ENCODE data around the gene PCSK9. TPM values are rescaled to one million over a fixed set of nuclear protein-coding genes. Genes with fewer than 3 reads are reported as not detected.

Gene PCSK9
- total RNA-seq, 2 donors from 2014 or later = 0.45 TPM; not detected in 1

DNA sequence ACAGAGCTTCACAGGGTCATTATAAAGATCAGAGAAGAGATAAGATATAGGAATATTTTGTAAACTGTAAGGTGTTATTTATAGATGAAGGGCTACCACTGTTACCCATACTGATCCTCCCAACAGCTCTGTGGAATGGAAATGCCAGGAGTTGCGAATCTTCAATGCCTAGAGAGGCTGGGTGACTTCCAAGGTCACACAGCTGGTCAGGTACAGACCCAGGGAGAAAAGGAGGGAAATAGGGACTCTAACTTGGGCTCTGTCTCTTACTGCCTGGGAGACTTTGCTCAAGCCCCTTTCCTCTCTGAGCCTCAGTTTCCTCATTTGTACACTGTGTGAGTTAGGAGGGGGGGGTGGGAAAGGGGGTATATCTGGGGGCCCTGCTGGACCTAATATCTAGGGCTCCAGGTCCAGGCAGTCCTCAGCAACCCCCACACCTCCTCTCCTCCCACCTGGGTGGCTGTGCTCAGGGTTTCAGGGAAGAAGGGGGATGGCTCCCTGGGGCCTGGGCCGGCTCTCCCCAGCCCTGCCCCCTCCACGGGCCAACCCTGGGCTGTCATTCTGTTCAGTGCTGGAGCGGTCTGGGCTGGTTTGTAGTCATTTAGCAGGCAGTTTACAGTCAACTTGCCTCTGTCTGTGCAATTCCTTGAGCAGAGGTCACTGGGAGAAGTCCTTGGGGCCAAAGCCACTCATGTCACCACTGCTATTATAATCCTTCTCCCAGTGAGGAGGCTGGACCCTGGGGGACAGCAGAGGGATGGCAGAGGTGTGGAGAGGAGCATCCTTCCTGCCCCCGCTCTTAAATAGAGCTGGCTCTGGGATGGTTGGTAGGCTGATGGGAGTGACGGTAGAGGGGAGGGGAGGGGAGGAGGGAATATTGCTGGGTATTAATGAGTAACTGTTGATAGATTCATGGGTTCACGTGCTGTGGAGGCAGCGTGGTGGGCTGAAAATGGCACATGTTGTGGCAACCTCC lies 39.0 kb upstream of the PCSK9 start:
- 77% methylated on average over 8 of the region's 8 CpGs for WGBS

DNA sequence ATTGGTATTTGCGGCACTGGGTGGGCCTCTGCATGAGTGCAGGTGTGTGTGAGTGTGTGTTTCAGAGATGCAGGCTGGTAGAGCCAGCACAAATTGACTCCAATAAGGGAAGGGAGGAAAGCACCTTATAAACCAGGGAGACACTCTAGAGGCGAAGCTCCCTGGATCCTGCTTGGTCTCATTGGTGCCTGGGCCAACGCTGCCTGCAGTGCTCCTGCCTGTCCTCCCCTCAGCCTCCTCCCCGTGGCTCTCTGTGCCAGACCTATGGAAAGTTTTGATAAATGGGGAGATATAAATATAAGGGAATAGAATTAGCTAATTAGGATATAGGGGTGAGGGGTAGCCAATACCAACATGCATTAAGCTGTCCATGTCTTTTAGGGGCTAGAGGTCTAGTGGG lies 38.0 kb upstream of the PCSK9 start:
- intact Hi-C loops (cut with DNase I) = no loop called here
- no peak for TF ChIP-seq POLR2AphosphoS5 (IDR thresholded peaks at IDR 0.05)
- TF ChIP-seq POLR2A (IDR thresholded peaks at IDR 0.05) = no peak
- TF ChIP-seq, protein P1, sequence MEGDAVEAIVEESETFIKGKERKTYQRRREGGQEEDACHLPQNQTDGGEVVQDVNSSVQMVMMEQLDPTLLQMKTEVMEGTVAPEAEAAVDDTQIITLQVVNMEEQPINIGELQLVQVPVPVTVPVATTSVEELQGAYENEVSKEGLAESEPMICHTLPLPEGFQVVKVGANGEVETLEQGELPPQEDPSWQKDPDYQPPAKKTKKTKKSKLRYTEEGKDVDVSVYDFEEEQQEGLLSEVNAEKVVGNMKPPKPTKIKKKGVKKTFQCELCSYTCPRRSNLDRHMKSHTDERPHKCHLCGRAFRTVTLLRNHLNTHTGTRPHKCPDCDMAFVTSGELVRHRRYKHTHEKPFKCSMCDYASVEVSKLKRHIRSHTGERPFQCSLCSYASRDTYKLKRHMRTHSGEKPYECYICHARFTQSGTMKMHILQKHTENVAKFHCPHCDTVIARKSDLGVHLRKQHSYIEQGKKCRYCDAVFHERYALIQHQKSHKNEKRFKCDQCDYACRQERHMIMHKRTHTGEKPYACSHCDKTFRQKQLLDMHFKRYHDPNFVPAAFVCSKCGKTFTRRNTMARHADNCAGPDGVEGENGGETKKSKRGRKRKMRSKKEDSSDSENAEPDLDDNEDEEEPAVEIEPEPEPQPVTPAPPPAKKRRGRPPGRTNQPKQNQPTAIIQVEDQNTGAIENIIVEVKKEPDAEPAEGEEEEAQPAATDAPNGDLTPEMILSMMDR (IDR thresholded peaks at IDR 0.05) = no peak
- Histone ChIP-seq H3K27me3 (replicated peaks; ENCODE audit: insufficient read depth) (no peaks in the 10 kb centered on the region), H3K4me3 (no peak overlapping the region), H3K27ac (no peak overlapping the region), H3K4me1 (replicated peaks) (no peaks in the 10 kb centered on the region), H3K36me3 (no peaks in the 10 kb centered on the region), H3K9me3 (no peaks in the 10 kb centered on the region)
- WGBS = 93% methylated on average over 4 of the region's 4 CpGs
- no peak for DNase-seq (ENCODE audit: low spot score)

More for the DNA sequence above, 39.0 kb upstream of the PCSK9 start:
- Histone ChIP-seq H3K36me3 (no peaks in the 10 kb centered on the region), H3K4me3 (no peak overlapping the region), H3K27me3 (replicated peaks; ENCODE audit: insufficient read depth) (no peaks in the 10 kb centered on the region), H3K4me1 (replicated peaks) (no peaks in the 10 kb centered on the region), H3K27ac (no peak overlapping the region), H3K9me3 (no peaks in the 10 kb centered on the region)
- DNase-seq (ENCODE audit: low spot score) = no peak
- TF ChIP-seq, protein P1 (IDR thresholded peaks at IDR 0.05) = no peak
- no peak for TF ChIP-seq POLR2AphosphoS5 (IDR thresholded peaks at IDR 0.05)
- no peak for TF ChIP-seq POLR2A (IDR thresholded peaks at IDR 0.05)
- intact Hi-C loops (cut with DNase I) = no loop called here

DNA sequence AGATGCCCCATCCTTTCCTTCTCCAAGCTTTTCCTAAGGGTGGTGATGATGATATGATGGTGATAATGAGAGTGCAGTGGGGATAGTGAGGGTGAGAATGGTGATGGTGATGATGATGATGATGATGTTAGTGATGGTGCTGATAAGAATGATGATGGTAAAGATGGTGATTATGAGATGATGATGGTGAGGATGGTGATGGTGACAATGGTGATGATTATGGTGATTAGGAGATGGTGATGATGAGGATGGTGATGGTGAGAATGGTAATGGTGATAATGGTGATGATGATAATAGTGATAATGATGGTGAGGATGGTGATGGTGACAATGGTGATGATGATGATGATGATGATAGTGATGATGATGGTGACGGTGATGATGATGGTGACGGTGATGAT lies 36.7 kb upstream of the PCSK9 start:
- intact Hi-C loops (cut with DNase I) = no loop called here
- H3K4me1 ChIP-seq (replicated peaks) = no peaks in the 10 kb centered on the region
- H3K4me3 ChIP-seq = no peak overlapping the region
- H3K27ac ChIP-seq = no peak overlapping the region
- no peaks in the 10 kb centered on the region for H3K36me3 ChIP-seq
- H3K9me3 ChIP-seq = no peaks in the 10 kb centered on the region
- WGBS = 62% methylated on average over 2 of the region's 2 CpGs
- TF ChIP-seq, protein P1 (IDR thresholded peaks at IDR 0.05) = no peak
- no peak for TF ChIP-seq POLR2A (IDR thresholded peaks at IDR 0.05)
- no peak for TF ChIP-seq POLR2AphosphoS5 (IDR thresholded peaks at IDR 0.05)
- no peak for DNase-seq (ENCODE audit: low spot score)
- H3K27me3 ChIP-seq (replicated peaks; ENCODE audit: insufficient read depth) = no peaks in the 10 kb centered on the region

DNA sequence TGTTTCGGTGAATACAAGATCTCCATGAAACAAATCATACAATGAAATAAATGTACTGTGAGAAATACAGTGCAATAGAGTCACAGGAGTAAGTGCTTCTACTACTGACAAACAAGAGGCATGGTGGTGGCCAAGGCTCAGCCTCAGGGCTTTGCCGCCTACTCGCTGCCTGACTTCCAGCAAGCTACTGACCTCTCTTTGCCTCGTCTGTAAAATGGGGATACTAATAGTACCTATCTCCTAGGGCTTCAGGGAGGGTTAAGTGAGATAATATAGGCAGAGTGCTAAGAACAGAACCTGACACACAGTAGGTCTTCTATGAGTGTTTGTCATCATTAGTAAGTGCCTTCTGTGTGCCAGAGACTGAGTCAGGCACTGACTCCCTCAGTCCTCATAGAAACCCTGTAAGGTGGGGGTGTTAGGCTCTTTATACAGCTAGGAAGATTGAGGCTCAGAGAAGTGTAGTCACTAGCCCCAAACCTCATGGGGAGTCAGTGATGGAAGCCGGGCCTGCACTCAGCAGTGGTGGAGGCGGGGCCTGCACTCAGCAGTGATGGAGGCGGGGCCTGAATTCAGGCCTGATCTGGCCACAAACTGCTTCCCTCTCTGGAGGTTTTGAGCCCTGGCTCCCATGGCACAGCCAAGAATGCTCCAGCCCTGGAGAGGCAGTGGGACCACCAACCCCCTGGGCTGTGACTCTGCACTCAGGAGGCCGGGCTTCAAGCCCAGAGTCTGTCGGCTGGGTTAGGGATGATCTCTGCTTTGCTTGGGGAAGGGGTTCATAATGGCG lies 33.8 kb upstream of the PCSK9 start:
- WGBS = 87% methylated on average over 10 of the region's 10 CpGs
- no peaks in the 10 kb centered on the region for H3K36me3 ChIP-seq
- no peaks in the 10 kb centered on the region for H3K9me3 ChIP-seq
- intact Hi-C loops (cut with DNase I) = no loop called here
- no peak overlapping the region for H3K27ac ChIP-seq
- H3K27me3 ChIP-seq (replicated peaks; ENCODE audit: insufficient read depth) = no peaks in the 10 kb centered on the region
- TF ChIP-seq, protein P1 (IDR thresholded peaks at IDR 0.05) = no peak
- TF ChIP-seq POLR2A (IDR thresholded peaks at IDR 0.05) = no peak
- TF ChIP-seq POLR2AphosphoS5 (IDR thresholded peaks at IDR 0.05) = no peak
- no peaks in the 10 kb centered on the region for H3K4me1 ChIP-seq (replicated peaks)
- H3K4me3 ChIP-seq = no peak overlapping the region
- DNase-seq (ENCODE audit: low spot score) = no peak
